Mammary epithelial cell (primary cell): ENCODE measurements around the gene SDCCAG8.

ENCODE experiments used
- EZH2 ChIP-seq: IDR thresholded peaks from 2 replicates; pipeline ENCODE4 v1.6.1; 2012; ENCODE audit warnings: low read length, inconsistent platforms, borderline replicate concordance
- TF ChIP-seq, protein P1 (sequence below), 2 donors: IDR thresholded peaks in 1 of 2; conservative IDR thresholded peaks in 1 of 2; 2 replicates each; pipeline ENCODE4 v1.5.1; 2011 to 2012; ENCODE audit warnings: inconsistent platforms in 2 of 2, low read length in 2 of 2, mild to moderate bottlenecking in 2 of 2, control low read depth in 1 of 2, low read depth in 1 of 2; ENCODE audit not compliant: insufficient read depth in 1 of 2; ENCODE audit errors: extremely low read depth in 1 of 2

DNA sequence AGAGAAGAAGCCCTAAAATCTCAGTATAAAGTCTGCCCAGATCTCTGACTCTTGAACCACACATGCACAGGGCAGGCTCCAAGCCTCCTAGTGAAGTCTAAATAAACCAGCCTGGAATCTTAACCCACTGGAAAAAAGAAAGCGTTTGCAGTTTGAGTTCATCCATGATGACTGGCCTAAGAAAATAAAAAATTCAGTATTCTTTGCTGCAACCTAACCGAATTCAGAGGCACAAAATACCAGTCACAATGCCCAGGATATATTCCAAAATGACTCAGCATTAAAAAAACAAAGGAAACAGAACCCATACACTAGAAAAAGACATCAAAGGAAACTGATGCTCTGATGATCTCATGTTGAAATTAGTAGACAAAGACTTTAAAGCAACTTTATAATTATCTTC, 269.2 kb downstream of the SDCCAG8 start:
- TF ChIP-seq, protein P1, sequence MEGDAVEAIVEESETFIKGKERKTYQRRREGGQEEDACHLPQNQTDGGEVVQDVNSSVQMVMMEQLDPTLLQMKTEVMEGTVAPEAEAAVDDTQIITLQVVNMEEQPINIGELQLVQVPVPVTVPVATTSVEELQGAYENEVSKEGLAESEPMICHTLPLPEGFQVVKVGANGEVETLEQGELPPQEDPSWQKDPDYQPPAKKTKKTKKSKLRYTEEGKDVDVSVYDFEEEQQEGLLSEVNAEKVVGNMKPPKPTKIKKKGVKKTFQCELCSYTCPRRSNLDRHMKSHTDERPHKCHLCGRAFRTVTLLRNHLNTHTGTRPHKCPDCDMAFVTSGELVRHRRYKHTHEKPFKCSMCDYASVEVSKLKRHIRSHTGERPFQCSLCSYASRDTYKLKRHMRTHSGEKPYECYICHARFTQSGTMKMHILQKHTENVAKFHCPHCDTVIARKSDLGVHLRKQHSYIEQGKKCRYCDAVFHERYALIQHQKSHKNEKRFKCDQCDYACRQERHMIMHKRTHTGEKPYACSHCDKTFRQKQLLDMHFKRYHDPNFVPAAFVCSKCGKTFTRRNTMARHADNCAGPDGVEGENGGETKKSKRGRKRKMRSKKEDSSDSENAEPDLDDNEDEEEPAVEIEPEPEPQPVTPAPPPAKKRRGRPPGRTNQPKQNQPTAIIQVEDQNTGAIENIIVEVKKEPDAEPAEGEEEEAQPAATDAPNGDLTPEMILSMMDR (conservative IDR thresholded peaks at IDR 0.05 in 1 of 2, IDR thresholded peaks at IDR 0.05 in 1 of 2; ENCODE audit: extremely low read depth in 1 of 2, insufficient read depth in 1 of 2, low read depth in 1 of 2, low read length in 2 of 2), result no peak
- no peak for TF ChIP-seq EZH2
